Measurements from ENCODE around the gene TENM4. TPM values are rescaled to one million over a fixed set of nuclear protein-coding genes. Genes with fewer than 3 reads are reported as not detected.
A peak's percentile ranks its signal among the peaks of the same experiment; 100 is the strongest.

The TENM4 gene
- total and polyA plus RNA-seq, 2 of the 13 experiments (the other 11 are each of a cell fraction or from before 2014, with no cell fraction given): not detected

DNA sequence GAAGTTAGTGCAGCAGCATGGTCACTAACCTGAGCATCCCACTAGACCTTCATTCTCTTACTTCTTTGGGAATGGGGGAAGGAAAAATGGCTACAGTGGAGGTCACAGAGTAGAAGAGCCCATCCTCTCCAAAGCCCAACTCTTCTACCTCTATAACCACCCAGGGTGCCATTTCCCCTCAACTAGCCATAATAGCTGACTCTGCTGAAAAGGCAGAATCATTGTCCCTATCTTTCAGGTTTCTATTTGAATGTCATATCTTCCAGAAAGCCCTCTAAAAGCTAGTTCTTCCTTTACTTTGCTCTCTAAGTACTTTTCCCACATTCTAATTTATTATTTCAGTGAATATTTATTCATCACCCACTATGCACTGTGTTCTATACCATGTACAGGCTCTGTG, 421.6 kb downstream of the TENM4 start:
- Histone ChIP-seq H3K27me3 (ENCODE audit: control insufficient read depth in 1 of 2, insufficient read depth in 2 of 2, low read length in 2 of 2) (no peaks in the 10 kb centered on the region), H3K4me3 (replicated peaks in 1 of 3; ENCODE audit: insufficient read depth in 1 of 3, low read depth in 2 of 3, low read length in 3 of 3) (no peak overlapping the region), H3K4me2 (ENCODE audit: low read depth, low read length) (no peak overlapping the region), H2AFZ (ENCODE audit: low read length) (no peak overlapping the region), H3K9ac (ENCODE audit: insufficient read depth, low read depth, low read length) (no peak overlapping the region), H3K36me3 (replicated peaks in 1 of 2; ENCODE audit: control insufficient read depth in 1 of 2, insufficient read depth in 2 of 2, low read length in 2 of 2) (no peaks in the 10 kb centered on the region), H3K9me3 (ENCODE audit: low read length) (no peaks in the 10 kb centered on the region), H3K27ac (ENCODE audit: extremely low read length, insufficient read depth, low read length) (no peak overlapping the region), H3K79me2 (ENCODE audit: insufficient read depth, low read length) (no peaks in the 10 kb centered on the region), H4K20me1 (ENCODE audit: insufficient read depth, low read length) (no peaks in the 10 kb centered on the region), H3K4me1 (ENCODE audit: insufficient read depth, low read length) (no peaks in the 10 kb centered on the region)
- intact Hi-C loops (cut with micrococcal nuclease; ENCODE audit: unreplicated experiment) (no loop called here), in situ Hi-C loops (cut with HindIII; ENCODE audit: extremely low pct_ligation_motif_present, low pct_unique_long_range_greater_than_20kb) (no loop called here)
- POLR2A ChIA-PET: no interaction called here
- DNase-seq (ENCODE audit: low spot score) (no peak), ATAC-seq (no peak), FAIRE-seq (no peak)
- TF ChIP-seq PAWR (CRISPR knock-in tag; IDR thresholded peaks at IDR 0.05; ENCODE audit: borderline replicate concordance): no peak
- TF ChIP-seq ZNF235 (CRISPR knock-in tag; IDR thresholded peaks at IDR 0.05; ENCODE audit: borderline replicate concordance): no peak
- TF ChIP-seq, protein P1, sequence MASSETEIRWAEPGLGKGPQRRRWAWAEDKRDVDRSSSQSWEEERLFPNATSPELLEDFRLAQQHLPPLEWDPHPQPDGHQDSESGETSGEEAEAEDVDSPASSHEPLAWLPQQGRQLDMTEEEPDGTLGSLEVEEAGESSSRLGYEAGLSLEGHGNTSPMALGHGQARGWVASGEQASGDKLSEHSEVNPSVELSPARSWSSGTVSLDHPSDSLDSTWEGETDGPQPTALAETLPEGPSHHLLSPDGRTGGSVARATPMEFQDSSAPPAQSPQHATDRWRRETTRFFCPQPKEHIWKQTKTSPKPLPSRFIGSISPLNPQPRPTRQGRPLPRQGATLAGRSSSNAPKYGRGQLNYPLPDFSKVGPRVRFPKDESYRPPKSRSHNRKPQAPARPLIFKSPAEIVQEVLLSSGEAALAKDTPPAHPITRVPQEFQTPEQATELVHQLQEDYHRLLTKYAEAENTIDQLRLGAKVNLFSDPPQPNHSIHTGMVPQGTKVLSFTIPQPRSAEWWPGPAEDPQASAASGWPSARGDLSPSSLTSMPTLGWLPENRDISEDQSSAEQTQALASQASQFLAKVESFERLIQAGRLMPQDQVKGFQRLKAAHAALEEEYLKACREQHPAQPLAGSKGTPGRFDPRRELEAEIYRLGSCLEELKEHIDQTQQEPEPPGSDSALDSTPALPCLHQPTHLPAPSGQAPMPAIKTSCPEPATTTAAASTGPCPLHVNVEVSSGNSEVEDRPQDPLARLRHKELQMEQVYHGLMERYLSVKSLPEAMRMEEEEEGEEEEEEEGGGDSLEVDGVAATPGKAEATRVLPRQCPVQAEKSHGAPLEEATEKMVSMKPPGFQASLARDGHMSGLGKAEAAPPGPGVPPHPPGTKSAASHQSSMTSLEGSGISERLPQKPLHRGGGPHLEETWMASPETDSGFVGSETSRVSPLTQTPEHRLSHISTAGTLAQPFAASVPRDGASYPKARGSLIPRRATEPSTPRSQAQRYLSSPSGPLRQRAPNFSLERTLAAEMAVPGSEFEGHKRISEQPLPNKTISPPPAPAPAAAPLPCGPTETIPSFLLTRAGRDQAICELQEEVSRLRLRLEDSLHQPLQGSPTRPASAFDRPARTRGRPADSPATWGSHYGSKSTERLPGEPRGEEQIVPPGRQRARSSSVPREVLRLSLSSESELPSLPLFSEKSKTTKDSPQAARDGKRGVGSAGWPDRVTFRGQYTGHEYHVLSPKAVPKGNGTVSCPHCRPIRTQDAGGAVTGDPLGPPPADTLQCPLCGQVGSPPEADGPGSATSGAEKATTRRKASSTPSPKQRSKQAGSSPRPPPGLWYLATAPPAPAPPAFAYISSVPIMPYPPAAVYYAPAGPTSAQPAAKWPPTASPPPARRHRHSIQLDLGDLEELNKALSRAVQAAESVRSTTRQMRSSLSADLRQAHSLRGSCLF (CRISPR knock-in tag; IDR thresholded peaks at IDR 0.05; ENCODE audit: borderline replicate concordance): no peak
- TF ChIP-seq MAFK (conservative IDR thresholded peaks at IDR 0.05 in 1 of 2, IDR thresholded peaks at IDR 0.05 in 1 of 2; ENCODE audit: low read length in 2 of 2): peak; percentile 65 to 73
- TF ChIP-seq MAFF (IDR thresholded peaks at IDR 0.05; ENCODE audit: low read depth, low read length): peak; percentile 51
- no peak for TF ChIP-seq ZNF460 (CRISPR knock-in tag; IDR thresholded peaks at IDR 0.05; ENCODE audit: borderline replicate concordance)
- TF ChIP-seq FOXJ3 (CRISPR knock-in tag; IDR thresholded peaks at IDR 0.05; ENCODE audit: borderline replicate concordance): no peak
- no peak for TF ChIP-seq KDM2A (CRISPR knock-in tag; IDR thresholded peaks at IDR 0.05; ENCODE audit: borderline replicate concordance, low read depth)
- TF ChIP-seq SP1 (IDR thresholded peaks at IDR 0.05): no peak
- TF ChIP-seq SP1 (CRISPR knock-in tag; IDR thresholded peaks at IDR 0.05): no peak
- no peak for TF ChIP-seq ZBTB7A (CRISPR knock-in tag; IDR thresholded peaks at IDR 0.05)
- no peak for TF ChIP-seq ZBTB21 (CRISPR knock-in tag; IDR thresholded peaks at IDR 0.05)
- BruUV-seq (replicated peaks): no TSS peak
- CTCF ChIA-PET (ENCODE audit: low intra/inter-chr PET ratio, low total read pairs): no interaction called here

Measured in HepG2 (cell line).